GM21825 (cell line): ENCODE measurements around the gene ADGRG7.
"Not testable (repeated sequence)": the region's sequence is repeated elsewhere in the genome, so short reads cannot be mapped to it uniquely, and the experiment has no call there.

Experiments used
- ATAC-seq: cut with Tn5 transposase; IDR thresholded peaks from one replicate; pipeline ENCODE4 v1.9.1; 2021; ENCODE audit warnings: mild to moderate bottlenecking, moderate library complexity; ENCODE audit not compliant: unreplicated experiment

Gene ADGRG7, protein sequence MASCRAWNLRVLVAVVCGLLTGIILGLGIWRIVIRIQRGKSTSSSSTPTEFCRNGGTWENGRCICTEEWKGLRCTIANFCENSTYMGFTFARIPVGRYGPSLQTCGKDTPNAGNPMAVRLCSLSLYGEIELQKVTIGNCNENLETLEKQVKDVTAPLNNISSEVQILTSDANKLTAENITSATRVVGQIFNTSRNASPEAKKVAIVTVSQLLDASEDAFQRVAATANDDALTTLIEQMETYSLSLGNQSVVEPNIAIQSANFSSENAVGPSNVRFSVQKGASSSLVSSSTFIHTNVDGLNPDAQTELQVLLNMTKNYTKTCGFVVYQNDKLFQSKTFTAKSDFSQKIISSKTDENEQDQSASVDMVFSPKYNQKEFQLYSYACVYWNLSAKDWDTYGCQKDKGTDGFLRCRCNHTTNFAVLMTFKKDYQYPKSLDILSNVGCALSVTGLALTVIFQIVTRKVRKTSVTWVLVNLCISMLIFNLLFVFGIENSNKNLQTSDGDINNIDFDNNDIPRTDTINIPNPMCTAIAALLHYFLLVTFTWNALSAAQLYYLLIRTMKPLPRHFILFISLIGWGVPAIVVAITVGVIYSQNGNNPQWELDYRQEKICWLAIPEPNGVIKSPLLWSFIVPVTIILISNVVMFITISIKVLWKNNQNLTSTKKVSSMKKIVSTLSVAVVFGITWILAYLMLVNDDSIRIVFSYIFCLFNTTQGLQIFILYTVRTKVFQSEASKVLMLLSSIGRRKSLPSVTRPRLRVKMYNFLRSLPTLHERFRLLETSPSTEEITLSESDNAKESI

DNA sequence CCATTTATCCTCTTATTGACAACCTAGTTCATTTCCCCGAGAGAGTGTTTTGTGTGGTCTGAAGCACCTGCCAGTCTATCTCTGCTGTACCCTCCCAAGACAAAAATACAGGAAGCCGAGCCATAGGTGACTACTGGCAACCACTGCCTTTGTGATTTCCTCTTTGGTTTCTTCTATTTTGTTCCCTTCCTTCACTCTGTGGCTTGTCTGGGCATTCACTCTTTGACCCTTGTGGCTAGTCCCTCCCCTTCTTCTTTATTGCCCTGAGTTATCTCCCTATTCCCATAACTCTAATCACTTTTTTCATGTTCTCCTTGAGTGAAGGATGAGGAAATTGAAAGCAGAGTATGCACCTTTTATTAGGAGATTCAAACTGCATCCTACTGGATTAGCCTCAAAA lies at the start of gene ADGRG7:
Gene ADGRG7, plus strand, starts transcription at position 297 of the 400 bp plus-strand sequence. CDS start 256 bp downstream, outside the sequence.
- ATAC-seq = no peak

DNA sequence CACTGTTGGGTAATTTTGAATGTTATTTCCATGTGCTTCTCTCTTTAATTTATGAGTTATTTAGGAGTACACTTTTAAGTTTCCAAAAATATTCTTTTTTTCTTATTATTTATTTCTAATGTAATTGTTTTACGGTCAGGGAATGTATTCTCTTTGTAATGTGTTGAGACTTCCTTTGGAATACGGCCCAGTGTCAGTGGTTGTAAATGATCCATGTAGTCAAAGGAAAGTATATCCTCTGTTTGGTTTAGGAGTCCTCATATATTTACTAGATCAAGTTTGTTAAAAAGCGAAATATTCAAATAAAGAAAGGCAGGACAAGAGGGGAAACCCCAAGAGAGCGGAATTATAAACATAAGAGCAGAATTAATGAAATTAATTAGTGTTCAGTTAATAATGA lies 49.0 kb upstream of the ADGRG7 start:
- no peak for ATAC-seq

DNA sequence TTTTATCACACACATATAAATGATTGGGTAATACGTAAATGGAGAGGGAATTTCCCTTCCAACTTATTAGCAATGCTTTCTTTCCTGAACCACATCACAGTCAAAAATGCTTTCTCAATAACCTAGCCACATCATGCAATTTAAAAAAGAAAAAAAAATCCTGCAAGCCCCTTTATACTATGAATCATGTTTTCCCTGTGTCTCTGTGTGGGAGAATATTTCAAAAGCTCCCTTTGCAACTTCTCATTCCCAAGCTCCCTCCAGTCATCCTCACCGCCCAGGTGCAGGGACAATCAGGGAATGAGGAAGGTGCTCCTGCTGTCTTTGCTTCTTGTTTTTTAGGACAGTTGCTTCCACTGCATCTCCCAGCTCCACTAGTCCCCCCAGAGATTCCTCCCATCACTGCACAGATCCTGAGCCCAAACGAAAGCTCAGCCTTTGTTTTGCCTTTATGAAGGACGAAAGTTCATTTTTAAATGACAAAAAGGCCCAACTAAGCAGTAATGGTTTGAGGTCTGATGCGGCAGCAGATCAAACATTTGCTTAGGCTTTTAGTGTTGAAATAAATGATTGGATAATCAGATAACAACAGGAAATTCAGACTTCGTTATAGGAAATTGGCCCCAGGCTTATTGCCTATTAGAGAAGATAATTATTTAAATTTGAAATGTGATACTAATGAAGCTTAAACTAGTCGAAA lies 47.8 kb upstream of the ADGRG7 start:
- ATAC-seq = no peak

DNA sequence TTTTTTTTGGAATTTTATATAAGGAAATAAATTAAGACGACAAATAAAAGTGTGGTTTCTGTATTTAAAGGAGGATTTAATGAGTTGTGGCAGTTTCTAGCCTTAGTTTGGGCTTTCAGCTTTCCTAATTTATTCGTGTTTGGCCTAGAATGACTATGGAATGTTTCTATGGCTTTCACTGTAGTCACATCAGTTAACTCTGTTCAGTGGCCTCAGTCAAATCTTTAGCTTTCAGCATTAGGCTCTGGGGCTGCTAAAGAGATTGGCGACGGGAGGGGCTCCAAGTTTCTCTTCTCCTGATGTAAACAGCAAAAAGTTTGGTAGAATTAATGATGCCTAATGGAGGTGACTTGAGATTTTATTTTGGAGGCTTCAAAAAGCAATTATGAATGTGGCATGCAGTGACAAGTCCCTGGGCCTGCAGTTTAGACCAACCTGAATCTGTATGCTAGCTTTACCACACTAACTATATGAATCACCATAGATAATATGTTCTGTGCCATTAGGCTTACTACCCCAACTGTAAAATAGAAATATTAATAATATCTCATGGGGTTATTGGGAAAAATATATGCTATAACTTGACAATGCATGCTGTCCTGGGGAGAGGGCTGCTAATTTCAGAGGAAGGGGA lies 47.1 kb upstream of the ADGRG7 start:
- ATAC-seq = no peak

DNA sequence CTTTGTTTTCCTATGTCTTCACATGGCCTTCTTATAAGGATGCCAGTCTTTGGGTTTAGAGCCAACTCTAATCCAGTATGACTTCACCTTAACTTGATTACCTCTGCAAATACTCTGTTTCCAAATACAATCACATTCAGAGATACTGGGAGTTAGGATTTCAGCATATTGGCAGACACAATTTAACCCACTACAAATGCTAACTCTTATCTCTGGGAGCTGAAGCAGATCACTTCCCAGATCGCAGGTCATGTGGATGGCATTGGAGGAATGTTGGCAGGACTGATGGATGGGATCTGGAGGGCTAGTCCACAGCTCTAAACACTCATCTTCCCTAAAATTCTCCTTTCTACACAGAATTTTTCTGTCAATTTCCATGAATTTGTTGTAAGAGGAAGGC lies 46.2 kb upstream of the ADGRG7 start:
- ATAC-seq = no peak

DNA sequence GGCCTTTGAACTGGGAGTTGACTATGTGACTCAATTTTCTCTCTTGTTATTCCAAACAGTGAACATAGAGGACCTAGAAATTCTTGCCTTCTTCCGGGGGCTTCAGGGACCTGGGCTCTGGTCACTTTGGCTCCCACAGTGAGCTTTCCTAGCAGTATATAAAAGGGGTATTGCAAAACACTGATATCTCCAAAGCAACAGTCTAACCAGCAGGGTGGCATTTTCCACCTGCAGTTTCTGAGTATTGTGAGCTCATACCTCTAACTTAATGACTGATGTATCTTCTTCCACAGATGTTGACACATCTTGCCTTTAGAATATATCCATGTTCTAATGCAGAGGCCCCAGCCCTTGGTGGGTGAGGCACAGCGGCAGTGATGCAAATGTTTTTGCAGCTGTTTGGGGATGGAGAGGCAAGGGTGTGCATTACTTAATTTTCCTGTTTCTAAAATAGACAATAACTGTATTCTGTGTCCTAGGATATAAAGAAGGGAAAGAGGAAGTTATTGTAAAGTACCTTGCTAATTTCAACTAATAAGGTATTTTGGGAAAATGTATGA lies 45.7 kb upstream of the ADGRG7 start:
- no peak for ATAC-seq

DNA sequence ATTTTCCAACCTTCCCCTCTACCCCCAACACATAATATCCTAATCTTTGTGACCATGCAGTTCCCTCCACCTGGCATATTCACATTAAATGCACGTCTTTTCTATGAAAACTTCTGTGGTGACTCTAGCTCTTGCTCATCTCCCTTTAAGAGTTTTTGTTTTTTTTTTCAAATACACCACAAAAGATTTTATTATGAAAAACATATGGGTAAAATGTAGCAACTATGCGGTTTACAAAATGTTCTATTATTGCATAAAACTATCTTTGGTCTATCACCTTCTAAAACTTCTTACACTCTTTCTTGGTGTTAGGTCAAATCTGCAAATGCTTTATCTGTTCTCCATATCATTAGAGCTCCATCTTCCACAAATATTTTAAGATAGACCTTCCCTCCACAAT lies 38.6 kb upstream of the ADGRG7 start:
- no peak for ATAC-seq

DNA sequence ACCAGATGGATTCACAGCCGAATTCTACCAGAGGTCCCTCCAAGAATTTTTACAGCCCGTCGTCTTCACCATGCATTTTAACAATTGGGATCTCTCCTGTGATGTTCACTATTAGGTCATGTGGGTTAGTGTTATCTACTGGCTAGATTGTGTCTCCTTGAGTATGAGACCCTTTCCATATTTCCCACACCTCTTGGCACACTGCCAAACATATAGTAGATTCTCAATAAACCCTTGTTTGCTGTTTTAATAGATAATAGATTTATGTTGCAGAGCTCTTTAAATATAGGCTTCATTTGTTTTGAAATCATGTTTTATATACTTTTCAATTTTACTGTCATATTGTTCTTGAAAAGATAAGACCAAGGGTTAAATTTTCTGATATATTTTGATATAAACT lies 34.9 kb upstream of the ADGRG7 start:
- no peak for ATAC-seq

DNA sequence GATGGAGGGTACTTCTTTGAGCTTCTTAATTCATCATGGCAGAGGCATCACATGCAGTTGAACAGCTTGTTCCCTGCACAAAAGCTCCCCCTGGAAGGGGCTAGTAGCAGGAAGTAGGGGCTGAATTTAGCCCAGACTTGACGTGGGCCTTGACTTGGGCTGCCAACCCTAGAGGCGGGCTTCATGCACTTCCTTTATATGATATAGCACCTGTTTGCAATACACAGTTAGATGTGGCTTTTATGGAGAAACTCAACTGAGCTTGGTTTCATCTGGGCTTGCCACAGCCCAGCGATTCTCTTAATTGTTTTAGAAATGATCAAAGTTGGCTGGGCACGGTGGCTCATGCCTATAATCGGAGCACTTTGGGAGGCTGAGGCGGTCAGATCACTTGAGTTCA lies 33.7 kb upstream of the ADGRG7 start:
- no peak for ATAC-seq

DNA sequence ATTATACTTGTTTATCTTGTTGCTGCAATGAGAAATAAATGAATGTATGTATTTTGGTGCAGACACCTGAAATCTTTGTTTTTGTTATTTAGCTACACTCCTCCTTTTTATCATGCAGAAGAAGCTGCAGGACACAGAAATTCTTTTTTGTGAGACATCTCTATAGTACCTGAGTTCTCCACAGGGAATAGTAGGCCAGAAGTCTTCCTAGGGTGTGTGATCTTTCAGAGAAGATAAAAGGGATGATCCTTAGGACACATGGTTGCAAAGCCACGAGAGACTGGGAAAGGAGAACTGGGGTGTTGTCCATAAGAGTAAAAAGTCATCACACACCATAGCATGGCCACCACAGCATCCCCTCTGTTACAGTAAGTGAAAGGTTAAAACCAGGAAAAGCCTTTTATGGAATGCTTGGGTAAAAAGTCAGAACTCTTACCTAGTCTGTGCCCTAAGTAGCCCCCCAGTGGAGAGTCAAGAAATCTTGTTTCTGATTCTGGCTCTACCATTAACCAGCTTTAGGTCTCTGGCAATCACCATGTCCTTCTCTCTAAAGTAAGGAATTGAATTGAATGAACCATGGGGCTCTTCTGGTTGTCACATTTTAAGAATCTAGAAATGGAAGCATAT lies 31.9 kb upstream of the ADGRG7 start:
- no peak for ATAC-seq

DNA sequence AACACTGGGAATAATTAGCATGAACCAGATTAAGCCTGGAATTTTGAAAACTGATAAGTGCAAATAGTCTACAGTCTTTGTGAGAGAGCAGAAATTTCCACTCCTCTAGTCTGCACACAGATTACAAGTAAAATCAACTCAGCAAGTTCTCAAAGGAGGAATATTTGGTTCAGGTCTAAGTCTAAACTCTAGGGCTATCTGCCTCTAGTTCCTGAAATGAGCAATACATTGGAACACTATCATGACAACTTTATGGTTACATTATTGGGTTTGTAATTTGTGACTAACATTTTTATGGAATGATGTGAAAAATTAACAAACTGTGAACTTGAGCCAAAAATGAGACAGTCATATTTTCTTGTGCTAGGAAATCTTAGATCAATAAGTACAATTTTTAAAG lies 30.8 kb upstream of the ADGRG7 start:
- no peak for ATAC-seq

DNA sequence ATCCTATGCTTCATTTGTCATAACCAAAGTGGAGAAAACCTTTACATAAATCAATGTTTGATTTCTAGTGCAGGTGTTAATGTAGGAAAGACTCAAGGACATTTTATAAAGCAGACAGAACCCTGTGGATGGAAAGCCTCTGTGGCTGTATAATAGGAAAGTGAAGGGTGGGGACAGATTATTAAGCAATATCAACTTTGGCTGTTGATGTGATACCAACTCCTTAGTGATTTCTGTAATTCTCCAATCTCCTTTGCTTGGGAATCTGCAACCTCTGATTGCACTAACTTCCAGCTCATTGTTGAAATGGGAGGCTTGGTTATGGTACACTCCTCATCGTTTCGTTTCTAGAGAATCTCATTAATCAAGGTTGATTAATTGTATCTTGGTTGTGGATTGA lies 29.3 kb upstream of the ADGRG7 start:
- no peak for ATAC-seq

DNA sequence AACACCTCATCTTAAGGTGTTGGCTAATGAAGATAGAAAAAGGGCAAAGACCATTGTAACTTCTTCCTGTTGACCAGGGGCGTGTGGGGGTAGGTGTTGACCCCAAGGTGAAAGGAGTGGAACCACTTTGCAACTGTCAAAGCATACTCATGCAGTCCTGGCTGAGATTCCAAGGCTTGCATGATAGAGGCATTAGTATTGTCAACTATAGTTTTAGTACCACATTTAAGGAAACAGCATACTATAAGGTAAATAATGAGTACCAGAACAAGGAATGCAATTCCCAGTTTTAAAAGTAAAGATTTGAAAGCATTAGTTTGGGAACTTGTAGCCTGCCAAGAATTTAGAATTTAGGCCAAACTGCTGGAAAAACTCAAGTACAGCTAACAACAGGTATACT lies 27.8 kb upstream of the ADGRG7 start:
- no peak for ATAC-seq

DNA sequence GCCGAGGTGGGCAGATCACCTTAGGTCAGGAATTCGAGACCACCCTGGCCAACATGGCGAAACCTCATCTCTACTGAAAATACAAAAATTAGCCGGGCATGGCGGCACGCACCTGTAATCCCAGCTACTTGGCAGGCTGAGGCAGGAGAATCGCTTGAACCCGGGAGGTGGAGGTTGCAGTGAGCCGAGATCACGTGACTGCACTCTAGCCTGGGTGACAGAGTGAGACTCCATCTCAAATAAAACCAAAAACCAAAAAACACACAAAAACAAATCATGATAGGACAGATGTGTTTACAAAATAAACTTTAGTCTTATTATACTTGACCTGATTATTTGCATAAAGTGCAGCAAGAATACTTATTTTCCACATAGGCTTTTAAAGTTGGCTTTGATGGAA lies 27.2 kb upstream of the ADGRG7 start:
- ATAC-seq = not testable (repeated sequence)

DNA sequence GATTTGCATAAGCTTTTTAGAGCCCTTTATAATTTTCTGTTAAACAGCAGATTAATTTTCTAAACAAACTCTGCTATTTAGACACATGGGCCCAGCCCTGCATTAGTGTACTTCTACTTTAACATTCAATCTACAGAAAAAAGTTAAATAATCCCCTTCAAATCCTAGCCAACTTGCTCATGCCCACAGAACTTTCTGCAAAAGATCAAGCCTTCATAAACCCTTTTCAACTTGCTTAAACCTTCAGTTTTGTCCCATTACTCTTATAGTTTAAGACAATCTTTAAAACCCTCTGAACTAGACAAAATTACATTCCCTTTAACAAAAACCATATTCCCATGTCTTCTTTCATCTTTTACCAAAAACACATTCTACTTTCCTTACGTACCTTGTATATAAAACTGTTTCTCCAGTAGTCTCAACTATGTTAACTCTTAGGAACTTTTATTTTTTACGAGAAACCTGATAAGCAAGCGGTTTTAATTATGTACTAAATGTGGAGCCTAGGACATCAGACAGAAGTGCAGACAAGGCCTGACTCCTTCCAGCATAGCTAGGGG lies 25.2 kb upstream of the ADGRG7 start:
- ATAC-seq = no peak

DNA sequence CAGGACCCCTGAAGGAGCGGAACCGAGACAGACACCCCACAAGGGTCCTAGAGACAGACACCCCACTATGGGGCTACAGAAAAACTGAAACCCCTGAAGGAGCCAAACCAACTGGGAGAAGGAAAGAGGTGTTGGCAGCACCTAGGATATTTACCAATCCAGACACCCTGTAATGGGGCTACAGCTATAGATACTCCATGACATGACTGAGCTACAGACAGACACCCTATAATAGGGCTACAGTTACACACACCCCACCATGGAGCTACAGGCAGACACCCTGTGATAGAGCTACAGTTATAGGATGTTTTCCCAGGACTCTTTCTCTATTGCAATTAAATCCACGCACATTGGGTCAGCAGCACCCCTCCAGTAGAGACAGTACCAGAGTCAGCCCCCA lies 22.6 kb upstream of the ADGRG7 start:
- ATAC-seq = no peak

DNA sequence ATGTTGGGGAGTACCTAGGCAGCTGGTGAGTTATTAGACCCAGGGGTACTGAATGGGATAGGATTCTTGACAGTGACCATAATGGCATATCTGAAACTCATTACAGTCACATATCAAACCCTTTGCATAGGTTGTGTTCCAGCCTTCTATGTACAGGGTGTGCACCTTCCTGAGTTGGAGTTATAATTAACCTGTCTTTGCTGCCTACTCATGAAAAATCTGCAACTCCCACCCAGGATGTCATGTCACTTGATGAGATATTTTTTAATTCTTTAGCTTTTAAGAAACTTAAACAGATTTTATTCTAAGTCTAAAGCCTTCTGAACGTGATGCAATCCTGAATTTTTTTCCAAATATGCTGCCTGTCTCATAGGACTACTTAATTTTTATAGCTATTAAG lies 21.1 kb upstream of the ADGRG7 start:
- ATAC-seq = no peak

DNA sequence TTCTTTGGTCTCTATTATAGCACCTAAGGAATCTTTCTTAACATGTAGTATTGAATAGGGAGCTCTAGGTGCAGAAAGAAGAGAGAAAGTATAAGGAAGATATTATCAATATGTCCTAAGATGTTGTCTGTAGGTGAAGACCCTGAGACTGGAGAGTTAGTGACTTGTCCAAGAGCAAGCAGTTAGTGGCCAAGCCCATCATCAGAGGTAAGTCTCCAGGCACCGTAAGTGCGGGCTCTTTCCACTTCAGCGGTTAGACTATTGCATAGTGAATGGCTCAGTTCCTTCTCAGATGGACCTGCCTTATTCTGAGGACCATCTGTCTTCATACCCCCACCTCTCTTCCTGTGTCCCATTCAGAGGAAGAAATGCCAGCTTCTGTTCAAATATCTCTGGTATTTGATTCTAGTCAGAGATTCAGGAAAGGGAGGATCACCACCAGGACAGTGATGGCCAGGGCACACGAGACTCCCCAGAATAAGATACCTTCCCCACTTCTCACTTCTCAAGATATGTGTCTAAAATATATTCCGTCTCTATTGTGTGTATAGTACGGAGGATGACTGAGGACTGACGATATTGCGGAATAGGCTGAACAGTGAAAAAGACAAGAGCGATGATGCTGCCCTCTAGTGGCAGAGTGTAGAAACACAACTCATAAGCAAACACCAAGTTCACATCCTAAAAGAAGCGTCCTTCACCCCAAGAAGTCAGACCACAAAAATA lies 19.1 kb upstream of the ADGRG7 start:
- peak; percentile 82 for ATAC-seq

DNA sequence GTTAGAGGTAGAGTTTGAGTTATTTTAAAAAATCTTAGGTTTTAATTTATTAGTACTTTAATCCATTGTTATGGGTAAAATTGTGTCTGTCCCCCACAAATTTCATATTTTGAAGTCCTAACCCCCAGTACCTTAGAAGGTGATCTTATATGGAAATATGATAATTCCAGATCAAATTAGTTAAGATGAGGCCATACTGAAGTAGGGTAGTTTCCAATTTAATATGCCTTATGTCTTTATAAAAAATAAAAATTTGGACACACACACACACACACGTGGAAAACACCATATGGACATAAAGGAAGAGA lies 18.6 kb upstream of the ADGRG7 start:
- ATAC-seq = no peak

DNA sequence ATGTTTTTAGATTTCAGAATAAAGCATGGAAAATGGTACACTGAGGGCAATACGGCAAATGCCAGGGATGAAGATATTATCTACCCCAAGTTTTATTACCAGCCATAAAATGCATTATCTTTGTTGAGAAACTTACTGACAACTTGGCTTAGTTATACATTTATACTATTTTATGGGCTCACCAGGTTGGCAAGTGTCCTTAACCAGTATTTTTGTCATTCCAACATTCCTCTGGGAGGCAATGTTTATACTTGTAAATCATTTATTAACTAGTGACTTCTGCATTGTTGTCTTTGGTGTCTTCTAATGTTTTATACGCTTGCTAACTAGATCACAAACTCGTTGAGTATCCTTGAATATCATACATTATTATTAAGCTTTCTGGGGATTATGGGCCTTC lies 18.0 kb upstream of the ADGRG7 start:
- no peak for ATAC-seq
